Astrocyte (in vitro differentiated cells and primary cell): ENCODE results near the gene SPCS1. TPM values are rescaled to one million over a fixed set of nuclear protein-coding genes. Genes with fewer than 3 reads are reported as not detected.

ENCODE experiments used
- DNase-seq: peaks from one replicate; pipeline ENCODE4 v3.0.0-alpha.2; 2010; ENCODE audit warnings: low read depth
- FAIRE-seq: peaks from 2 replicates; lab custom pipeline; 2011; peaks lifted over from hg19 to GRCh38; lab: Jason Lieb, UNC
- H2AFZ ChIP-seq: 2 replicates; pipeline ENCODE4 v1.6.0; 2012; ENCODE audit warnings: low read depth, low read length, inconsistent platforms
- H3K27ac ChIP-seq: 2 replicates; pipeline ENCODE4 v1.5.1; 2011; ENCODE audit warnings: low read depth, low read length, inconsistent platforms
- H3K27me3 ChIP-seq: 2 replicates; pipeline ENCODE4 v1.6.0; 2011; ENCODE audit warnings: low read length, inconsistent platforms; ENCODE audit not compliant: insufficient read depth
- H3K36me3 ChIP-seq: 2 replicates; pipeline ENCODE4 v1.5.1; 2011; ENCODE audit warnings: low read length, inconsistent platforms; ENCODE audit not compliant: insufficient read depth
- H3K4me1 ChIP-seq: 2 replicates; pipeline ENCODE4 v1.5.1; 2011; ENCODE audit warnings: low read length, inconsistent platforms; ENCODE audit not compliant: insufficient read depth
- H3K4me2 ChIP-seq: 2 replicates; pipeline ENCODE4 v1.6.0; 2012; ENCODE audit warnings: low read length, inconsistent platforms
- H3K4me3 ChIP-seq: 2 replicates; pipeline ENCODE4 v1.5.1; 2011; ENCODE audit warnings: low read depth, mild to moderate bottlenecking, low read length, inconsistent platforms; ENCODE audit not compliant: insufficient read depth
- H3K79me2 ChIP-seq: 2 replicates; pipeline ENCODE4 v1.6.0; 2012; ENCODE audit warnings: mild to moderate bottlenecking, low read length, inconsistent platforms; ENCODE audit not compliant: insufficient read depth
- H3K9ac ChIP-seq: 2 replicates; pipeline ENCODE4 v1.6.0; 2012; ENCODE audit warnings: mild to moderate bottlenecking, low read length, inconsistent platforms
- H3K9me3 ChIP-seq: 2 replicates; pipeline ENCODE4 v1.5.1; 2012; ENCODE audit warnings: low read depth, mild to moderate bottlenecking, low read length, inconsistent platforms; ENCODE audit not compliant: insufficient read depth
- H4K20me1 ChIP-seq: 2 replicates; pipeline ENCODE4 v1.6.0; 2012; ENCODE audit warnings: low read length, inconsistent platforms; ENCODE audit not compliant: insufficient read depth
- H3K27ac Mint-ChIP-seq: one replicate; pipeline ENCODE4 v1.8.0; 2021; ENCODE audit warnings: mild to moderate bottlenecking, mixed read lengths; ENCODE audit not compliant: unreplicated experiment
- H3K27me3 Mint-ChIP-seq: one replicate; pipeline ENCODE4 v1.8.0; 2021; ENCODE audit warnings: low read depth, mixed read lengths; ENCODE audit not compliant: unreplicated experiment
- H3K36me3 Mint-ChIP-seq: one replicate; pipeline ENCODE4 v1.8.0; 2021; ENCODE audit warnings: low read depth, mixed read lengths; ENCODE audit not compliant: unreplicated experiment
- H3K4me1 Mint-ChIP-seq: one replicate; pipeline ENCODE4 v1.8.0; 2021; ENCODE audit warnings: low read depth, mixed read lengths; ENCODE audit not compliant: unreplicated experiment
- H3K4me3 Mint-ChIP-seq: one replicate; pipeline ENCODE4 v1.8.0; 2021; ENCODE audit warnings: mild to moderate bottlenecking, moderate library complexity, mixed read lengths; ENCODE audit not compliant: unreplicated experiment
- H3K9me3 Mint-ChIP-seq: one replicate; pipeline ENCODE4 v1.8.0; 2021; ENCODE audit warnings: mild to moderate bottlenecking, mixed read lengths; ENCODE audit not compliant: unreplicated experiment
- CTCF ChIP-seq: IDR thresholded peaks from 2 replicates; pipeline ENCODE4 v1.5.1; 2011; ENCODE audit warnings: low read depth, mild to moderate bottlenecking, inconsistent platforms, low read length, moderate library complexity; ENCODE audit not compliant: insufficient read depth
- EZH2 ChIP-seq: IDR thresholded peaks from 2 replicates; pipeline ENCODE4 v1.6.1; 2012; ENCODE audit warnings: mild to moderate bottlenecking, low read length, inconsistent platforms; ENCODE audit not compliant: insufficient read depth
- total RNA-seq: library from RNA; stranded (reverse); gene quantifications from 2 replicates; pipeline ENCODE4 v1.2.1, GENCODE V29; 2021

SPCS1 gene
- total RNA-seq, 1 donor from 2014 or later = 110 TPM

- no peak for DNase-seq
- no peaks in the 10 kb centered on the region for H3K27me3 ChIP-seq
- H3K4me1 ChIP-seq = no peaks in the 10 kb centered on the region
- H3K27ac ChIP-seq = no peak overlapping the region
- Mint-ChIP-seq H3K4me3 (no peak overlapping the region), H3K9me3 (no peaks in the 10 kb centered on the region), H3K27me3 (no peaks in the 10 kb centered on the region), H3K4me1 (no peaks in the 10 kb centered on the region), H3K27ac (no peak overlapping the region), H3K36me3 (peaks cover 12% of the 10 kb centered on the region)
- H3K9ac ChIP-seq = no peak overlapping the region
- no peaks in the 10 kb centered on the region for H3K79me2 ChIP-seq
- no peaks in the 10 kb centered on the region for H4K20me1 ChIP-seq
- no peaks in the 10 kb centered on the region for H3K9me3 ChIP-seq
- no peak overlapping the region for H3K4me3 ChIP-seq
- H2AFZ ChIP-seq = no peak overlapping the region
- H3K4me2 ChIP-seq = no peak overlapping the region
- H3K36me3 ChIP-seq = peaks cover 28% of the 10 kb centered on the region
- no peak for FAIRE-seq
- TF ChIP-seq EZH2 (no peak), CTCF (no peak)
Observed at GRCh38 chr3:52743721-52744120, 37.8 kb downstream of the SPCS1 start.

GRCh38 chr3:52752045-52752660 lies 46.2 kb downstream of the SPCS1 start:
- no peaks in the 10 kb centered on the region for H3K27me3 Mint-ChIP-seq
- peaks cover 3% of the 10 kb centered on the region for H3K4me1 Mint-ChIP-seq
- Histone ChIP-seq H3K79me2 (no peaks in the 10 kb centered on the region), H3K4me1 (no peaks in the 10 kb centered on the region), H3K36me3 (peaks cover 24% of the 10 kb centered on the region), H3K4me3 (no peak overlapping the region), H4K20me1 (no peaks in the 10 kb centered on the region), H2AFZ (no peak overlapping the region), H3K9ac (no peak overlapping the region), H3K27ac (no peak overlapping the region), H3K27me3 (no peaks in the 10 kb centered on the region), H3K9me3 (no peaks in the 10 kb centered on the region), H3K4me2 (no peak overlapping the region)
- no peak overlapping the region for H3K4me3 Mint-ChIP-seq
- H3K27ac Mint-ChIP-seq = no peak overlapping the region
- DNase-seq (no peak), FAIRE-seq (no peak)
- no peaks in the 10 kb centered on the region for H3K9me3 Mint-ChIP-seq
- TF ChIP-seq CTCF (no peak), EZH2 (no peak)
- peaks cover 12% of the 10 kb centered on the region for H3K36me3 Mint-ChIP-seq

DNA sequence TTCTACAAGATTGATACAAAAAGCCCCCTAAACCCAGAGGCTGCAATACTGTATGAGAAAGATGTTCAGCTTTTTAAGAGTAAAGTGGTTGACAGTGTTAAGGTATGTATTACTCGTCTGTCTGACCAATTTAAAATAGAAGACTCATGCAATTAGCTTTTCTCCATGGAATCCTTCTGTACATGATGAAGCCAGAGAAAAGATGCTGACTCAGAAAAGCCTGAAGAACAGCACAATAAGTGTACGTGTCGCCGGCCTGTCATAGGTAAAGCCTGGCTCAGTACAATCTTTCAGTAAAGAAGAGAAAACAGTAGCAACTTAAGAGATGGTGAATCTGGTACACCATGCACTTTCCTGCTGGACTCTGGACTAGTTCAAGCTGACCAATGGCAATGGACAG lies 48.5 kb downstream of the SPCS1 start:
- DNase-seq (no peak), FAIRE-seq (no peak)
- Mint-ChIP-seq H3K27me3 (no peaks in the 10 kb centered on the region), H3K9me3 (no peaks in the 10 kb centered on the region), H3K4me3 (no peak overlapping the region), H3K4me1 (peaks cover 3% of the 10 kb centered on the region), H3K27ac (no peak overlapping the region), H3K36me3 (peaks cover 15% of the 10 kb centered on the region)
- H3K4me3 ChIP-seq = no peak overlapping the region
- H3K9me3 ChIP-seq = no peaks in the 10 kb centered on the region
- no peaks in the 10 kb centered on the region for H3K27me3 ChIP-seq
- no peak overlapping the region for H2AFZ ChIP-seq
- no peak overlapping the region for H3K27ac ChIP-seq
- no peak overlapping the region for H3K9ac ChIP-seq
- H3K79me2 ChIP-seq = no peaks in the 10 kb centered on the region
- peaks cover 22% of the 10 kb centered on the region for H3K36me3 ChIP-seq
- H4K20me1 ChIP-seq = no peaks in the 10 kb centered on the region
- TF ChIP-seq EZH2 (no peak), CTCF (no peak)
- no peaks in the 10 kb centered on the region for H3K4me1 ChIP-seq
- no peak overlapping the region for H3K4me2 ChIP-seq
